ENCODE measurements around the gene BACH2.

Gene BACH2

GRCh38 chr6:90302320-90302719, 5.7 kb upstream of the BACH2 start:
- H2BK5ac ChIP-seq (ENCODE audit: low read depth, low read length, poor library complexity, severe bottlenecking): no peak overlapping the region
- H3K4me1 ChIP-seq (ENCODE audit: control insufficient read depth, insufficient read depth, low read depth, low read length): no peaks in the 10 kb centered on the region
- no peak overlapping the region for H3K18ac ChIP-seq (ENCODE audit: low read depth in 1 of 2, low read length in 2 of 2)
- H3K9ac ChIP-seq (ENCODE audit: low read length): no peak overlapping the region
- no peak overlapping the region for H3K4me2 ChIP-seq (ENCODE audit: low read length, poor library complexity, severe bottlenecking)
- no peaks in the 10 kb centered on the region for H3K9me3 ChIP-seq (ENCODE audit: control insufficient read depth, low read length)
- DNase-seq: no peak
- no peak overlapping the region for H3K23ac ChIP-seq (ENCODE audit: low read length in 2 of 2)
- peaks cover 25 to 45% of the 10 kb centered on the region in 2 experiments for H3K27me3 ChIP-seq (ENCODE audit: control insufficient read depth in 1 of 2, insufficient read depth in 1 of 2, low read length in 2 of 2)
- H2AK5ac ChIP-seq (ENCODE audit: low read length, severe bottlenecking): no peak overlapping the region
- 100% methylated on average over 2 of the region's 2 CpGs for WGBS
- no peak overlapping the region for H3K4me3 ChIP-seq (ENCODE audit: insufficient read depth in 1 of 2, low read depth in 1 of 2, low read length in 2 of 2)
- no peak overlapping the region for H3K4ac ChIP-seq (ENCODE audit: low read depth in 1 of 2, low read length in 2 of 2)
- H3K14ac ChIP-seq (ENCODE audit: low read length in 2 of 2): no peak overlapping the region
- no peak overlapping the region for H2BK15ac ChIP-seq (ENCODE audit: low read depth, poor library complexity, severe bottlenecking)
- no peak overlapping the region for H4K91ac ChIP-seq (ENCODE audit: low read length)
- H2BK12ac ChIP-seq (ENCODE audit: low read length in 2 of 2): no peak overlapping the region
- H3K27ac ChIP-seq (ENCODE audit: low read length, poor library complexity, severe bottlenecking): no peak overlapping the region
- no peaks in the 10 kb centered on the region for H3K79me1 ChIP-seq (replicated peaks; ENCODE audit: low read length, poor library complexity, severe bottlenecking)
- H3K36me3 ChIP-seq (ENCODE audit: control insufficient read depth in 1 of 2, insufficient read depth in 2 of 2, low read depth in 1 of 2, low read length in 2 of 2): no peaks in the 10 kb centered on the region
- no peak overlapping the region for H2AFZ ChIP-seq (ENCODE audit: low read depth, low read length)
- no peak overlapping the region for H4K8ac ChIP-seq (ENCODE audit: low read length)
- no peak overlapping the region for H2BK120ac ChIP-seq (ENCODE audit: low read depth, low read length)

DNA sequence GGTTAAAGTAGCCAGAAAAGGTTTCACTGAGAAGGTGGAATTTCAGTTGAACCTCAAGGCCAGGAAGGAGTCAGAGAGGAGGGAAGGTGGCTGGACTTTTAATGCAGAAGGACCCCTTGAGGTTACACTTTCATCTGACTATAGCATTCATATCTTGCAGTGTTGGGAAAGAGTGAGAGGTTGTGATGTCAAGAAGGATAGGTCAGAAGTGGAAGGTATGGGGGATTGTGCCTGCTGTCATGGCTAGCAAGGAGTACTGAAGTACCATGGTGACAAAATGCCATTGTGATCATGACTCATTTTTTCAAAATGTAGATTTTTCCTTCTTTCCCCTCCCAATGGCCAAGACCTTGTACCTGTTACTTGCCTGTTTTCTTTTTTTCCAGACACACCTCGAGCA, 5.2 kb upstream of the BACH2 start:
- Histone ChIP-seq H2BK12ac (ENCODE audit: low read length in 2 of 2) (no peak overlapping the region), H3K27ac (ENCODE audit: low read length, poor library complexity, severe bottlenecking) (no peak overlapping the region), H4K91ac (ENCODE audit: low read length) (no peak overlapping the region), H3K4me2 (ENCODE audit: low read length, poor library complexity, severe bottlenecking) (no peak overlapping the region), H3K4me1 (ENCODE audit: control insufficient read depth, insufficient read depth, low read depth, low read length) (peaks cover 3% of the 10 kb centered on the region), H3K79me1 (replicated peaks; ENCODE audit: low read length, poor library complexity, severe bottlenecking) (no peaks in the 10 kb centered on the region), H2BK120ac (ENCODE audit: low read depth, low read length) (no peak overlapping the region), H2AFZ (ENCODE audit: low read depth, low read length) (no peak overlapping the region), H2AK5ac (ENCODE audit: low read length, severe bottlenecking) (no peak overlapping the region), H3K18ac (ENCODE audit: low read depth in 1 of 2, low read length in 2 of 2) (no peak overlapping the region), H3K23ac (ENCODE audit: low read length in 2 of 2) (no peak overlapping the region), H3K36me3 (ENCODE audit: control insufficient read depth in 1 of 2, insufficient read depth in 2 of 2, low read depth in 1 of 2, low read length in 2 of 2) (no peaks in the 10 kb centered on the region), H3K14ac (ENCODE audit: low read length in 2 of 2) (no peak overlapping the region), H3K27me3 (ENCODE audit: control insufficient read depth in 1 of 2, insufficient read depth in 1 of 2, low read length in 2 of 2) (peaks cover 25 to 47% of the 10 kb centered on the region in 2 experiments), H4K8ac (ENCODE audit: low read length) (no peak overlapping the region), H3K9ac (ENCODE audit: low read length) (no peak overlapping the region), H2BK15ac (ENCODE audit: low read depth, poor library complexity, severe bottlenecking) (no peak overlapping the region), H3K4me3 (ENCODE audit: insufficient read depth in 1 of 2, low read depth in 1 of 2, low read length in 2 of 2) (no peak overlapping the region), H3K9me3 (ENCODE audit: control insufficient read depth, low read length) (no peaks in the 10 kb centered on the region), H3K4ac (ENCODE audit: low read depth in 1 of 2, low read length in 2 of 2) (no peak overlapping the region), H2BK5ac (ENCODE audit: low read depth, low read length, poor library complexity, severe bottlenecking) (no peak overlapping the region)
- 67% methylated on average over 1 of the region's 1 CpG for WGBS
- DNase-seq: no peak

DNA sequence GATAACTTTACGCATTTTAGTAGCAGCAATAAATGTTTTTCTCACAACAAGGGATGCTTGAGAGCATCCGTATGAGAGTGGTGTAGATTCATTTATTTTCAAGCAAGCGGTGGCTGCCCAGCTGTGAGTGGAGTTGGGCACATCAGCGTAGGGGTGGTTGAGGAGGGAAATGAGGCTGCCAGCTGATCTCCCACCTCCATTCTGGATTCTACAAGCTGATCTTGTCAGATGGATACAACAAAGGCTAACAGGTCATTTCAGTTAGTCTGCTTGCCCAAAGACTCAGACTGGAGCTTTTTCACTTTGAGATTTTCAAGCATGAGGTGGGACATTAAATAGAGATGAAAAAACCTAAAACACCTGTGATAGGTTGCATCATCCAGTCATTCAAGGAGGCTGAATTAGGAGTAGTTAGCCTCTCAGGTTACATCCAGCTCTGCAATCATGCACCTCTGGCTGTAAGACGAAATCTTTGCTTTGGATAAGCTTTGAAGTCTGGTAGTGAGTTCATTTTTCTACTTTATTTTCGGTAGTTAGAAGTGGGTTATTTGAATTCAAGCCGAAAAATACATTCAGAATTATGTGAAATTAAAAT, 1.9 kb upstream of the BACH2 start:
- WGBS: 79% methylated on average over 7 of the region's 7 CpGs
- no peak overlapping the region for H2BK15ac ChIP-seq (ENCODE audit: low read depth, poor library complexity, severe bottlenecking)
- H2AFZ ChIP-seq (ENCODE audit: low read depth, low read length): no peak overlapping the region
- H3K4me3 ChIP-seq (ENCODE audit: insufficient read depth in 1 of 2, low read depth in 1 of 2, low read length in 2 of 2): no peak overlapping the region
- no peak overlapping the region for H3K18ac ChIP-seq (ENCODE audit: low read depth in 1 of 2, low read length in 2 of 2)
- H4K8ac ChIP-seq (ENCODE audit: low read length): no peak overlapping the region
- H3K9ac ChIP-seq (ENCODE audit: low read length): no peak overlapping the region
- H2AK5ac ChIP-seq (ENCODE audit: low read length, severe bottlenecking): no peak overlapping the region
- peaks cover 27 to 57% of the 10 kb centered on the region in 2 experiments for H3K27me3 ChIP-seq (ENCODE audit: control insufficient read depth in 1 of 2, insufficient read depth in 1 of 2, low read length in 2 of 2)
- no peak overlapping the region for H4K91ac ChIP-seq (ENCODE audit: low read length)
- H3K14ac ChIP-seq (ENCODE audit: low read length in 2 of 2): no peak overlapping the region
- no peak overlapping the region for H3K4ac ChIP-seq (ENCODE audit: low read depth in 1 of 2, low read length in 2 of 2)
- no peaks in the 10 kb centered on the region for H3K9me3 ChIP-seq (ENCODE audit: control insufficient read depth, low read length)
- H2BK120ac ChIP-seq (ENCODE audit: low read depth, low read length): no peak overlapping the region
- no peak overlapping the region for H3K23ac ChIP-seq (ENCODE audit: low read length in 2 of 2)
- H2BK5ac ChIP-seq (ENCODE audit: low read depth, low read length, poor library complexity, severe bottlenecking): no peak overlapping the region
- DNase-seq: no peak
- H3K36me3 ChIP-seq (ENCODE audit: control insufficient read depth in 1 of 2, insufficient read depth in 2 of 2, low read depth in 1 of 2, low read length in 2 of 2): no peaks in the 10 kb centered on the region
- no peak overlapping the region for H3K4me2 ChIP-seq (ENCODE audit: low read length, poor library complexity, severe bottlenecking)
- no peaks in the 10 kb centered on the region for H3K79me1 ChIP-seq (replicated peaks; ENCODE audit: low read length, poor library complexity, severe bottlenecking)
- no peak overlapping the region for H2BK12ac ChIP-seq (ENCODE audit: low read length in 2 of 2)
- H3K4me1 ChIP-seq (ENCODE audit: control insufficient read depth, insufficient read depth, low read depth, low read length): peaks cover 17% of the 10 kb centered on the region
- H3K27ac ChIP-seq (ENCODE audit: low read length, poor library complexity, severe bottlenecking): no peak overlapping the region

DNA sequence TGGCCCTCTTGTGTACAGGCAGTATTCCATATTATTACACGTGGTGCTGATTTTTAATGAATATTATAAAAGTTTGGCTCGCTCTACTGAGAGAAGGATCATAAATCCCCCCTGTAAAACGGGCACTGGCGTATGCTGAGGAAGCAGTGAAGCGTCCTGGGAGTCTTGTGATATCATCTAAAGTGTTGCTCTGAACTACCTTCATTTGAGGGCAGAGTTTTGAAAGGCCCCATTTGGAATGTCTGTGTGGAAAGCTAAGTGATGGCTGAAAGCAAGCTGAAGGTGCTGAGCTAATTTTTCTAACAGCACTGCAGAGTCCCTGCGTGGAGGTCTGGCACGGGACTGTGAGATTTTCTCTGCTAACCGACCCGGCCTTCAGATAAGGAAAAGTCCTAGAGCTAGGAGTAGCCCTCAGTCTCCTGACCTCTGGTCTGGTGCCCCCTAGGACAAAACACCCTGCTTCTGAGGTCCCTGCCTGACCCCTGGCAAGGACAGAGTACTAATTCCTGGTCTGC, 1.3 kb upstream of the BACH2 start:
- Histone ChIP-seq H3K14ac (ENCODE audit: low read length in 2 of 2) (no peak overlapping the region), H3K18ac (ENCODE audit: low read depth in 1 of 2, low read length in 2 of 2) (no peak overlapping the region), H2BK15ac (ENCODE audit: low read depth, poor library complexity, severe bottlenecking) (no peak overlapping the region), H3K36me3 (ENCODE audit: control insufficient read depth in 1 of 2, insufficient read depth in 2 of 2, low read depth in 1 of 2, low read length in 2 of 2) (no peaks in the 10 kb centered on the region), H2BK5ac (ENCODE audit: low read depth, low read length, poor library complexity, severe bottlenecking) (no peak overlapping the region), H2AK5ac (ENCODE audit: low read length, severe bottlenecking) (no peak overlapping the region), H4K91ac (ENCODE audit: low read length) (no peak overlapping the region), H4K8ac (ENCODE audit: low read length) (no peak overlapping the region), H2AFZ (ENCODE audit: low read depth, low read length) (no peak overlapping the region), H3K9ac (ENCODE audit: low read length) (no peak overlapping the region), H2BK12ac (ENCODE audit: low read length in 2 of 2) (no peak overlapping the region), H3K4me2 (ENCODE audit: low read length, poor library complexity, severe bottlenecking) (no peak overlapping the region), H3K4me3 (ENCODE audit: insufficient read depth in 1 of 2, low read depth in 1 of 2, low read length in 2 of 2) (no peak overlapping the region), H3K79me1 (replicated peaks; ENCODE audit: low read length, poor library complexity, severe bottlenecking) (no peaks in the 10 kb centered on the region), H3K9me3 (ENCODE audit: control insufficient read depth, low read length) (no peaks in the 10 kb centered on the region), H3K4me1 (ENCODE audit: control insufficient read depth, insufficient read depth, low read depth, low read length) (peaks cover 17% of the 10 kb centered on the region), H3K23ac (ENCODE audit: low read length in 2 of 2) (no peak overlapping the region), H3K27me3 (ENCODE audit: control insufficient read depth in 1 of 2, insufficient read depth in 1 of 2, low read length in 2 of 2) (peaks cover 21 to 51% of the 10 kb centered on the region in 2 experiments), H3K27ac (ENCODE audit: low read length, poor library complexity, severe bottlenecking) (no peak overlapping the region), H3K4ac (ENCODE audit: low read depth in 1 of 2, low read length in 2 of 2) (no peak overlapping the region), H2BK120ac (ENCODE audit: low read depth, low read length) (no peak overlapping the region)
- WGBS: 49% methylated on average over 9 of the region's 9 CpGs
- no peak for DNase-seq
